GM19452 (cell line): ENCODE measurements around the gene AGO1.
"Not testable (repeated sequence)": the region's sequence is repeated elsewhere in the genome, so short reads cannot be mapped to it uniquely, and the experiment has no call there.

Source experiments
- ATAC-seq: cut with Tn5 transposase; IDR thresholded peaks from one replicate; pipeline ENCODE4 v1.9.1; 2021; ENCODE audit not compliant: unreplicated experiment

AGO1 gene

GRCh38 chr1:35869245-35869950 is 13.6 kb upstream of the AGO1 start:
- ATAC-seq: not testable (repeated sequence)

GRCh38 chr1:35870651-35871309 is 12.2 kb upstream of the AGO1 start:
- ATAC-seq: no peak

- ATAC-seq: no peak
Measured at GRCh38 chr1:35873243-35873750, 9.7 kb upstream of the AGO1 start.

GRCh38 chr1:35874115-35874514 is 8.9 kb upstream of the AGO1 start:
- not testable (repeated sequence) for ATAC-seq

- ATAC-seq: no peak
Measured at GRCh38 chr1:35876988-35877387, 6.0 kb upstream of the AGO1 start.

GRCh38 chr1:35881850-35882273 is 1.1 kb upstream of the AGO1 start:
- ATAC-seq: no peak

- no peak for ATAC-seq
Measured at GRCh38 chr1:35882586-35882944, 444 bp upstream of the AGO1 start.

GRCh38 chr1:35883635-35884101 is 659 bp downstream of the AGO1 start:
- ATAC-seq: peak; percentile 7

- no peak for ATAC-seq
Measured at GRCh38 chr1:35884934-35885333, 1.9 kb downstream of the AGO1 start.

- no peak for ATAC-seq
Measured at GRCh38 chr1:35885961-35886558, 3.1 kb downstream of the AGO1 start.

- ATAC-seq: no peak
Measured at GRCh38 chr1:35886577-35887431, 3.8 kb downstream of the AGO1 start.

- no peak for ATAC-seq
Measured at GRCh38 chr1:35887508-35887907, 4.5 kb downstream of the AGO1 start.

- no peak for ATAC-seq
Measured at GRCh38 chr1:35888255-35888654, 5.2 kb downstream of the AGO1 start.

GRCh38 chr1:35888981-35889380 is 6.0 kb downstream of the AGO1 start:
- ATAC-seq: not testable (repeated sequence)

GRCh38 chr1:35893051-35893879 is 10.3 kb downstream of the AGO1 start:
- no peak for ATAC-seq

GRCh38 chr1:35894183-35894582 is 11.2 kb downstream of the AGO1 start:
- no peak for ATAC-seq

- ATAC-seq: no peak
Measured at GRCh38 chr1:35894656-35895055, 11.6 kb downstream of the AGO1 start.

GRCh38 chr1:35899941-35900340 is 16.9 kb downstream of the AGO1 start:
- no peak for ATAC-seq

- ATAC-seq: no peak
Measured at GRCh38 chr1:35901235-35901634, 18.2 kb downstream of the AGO1 start.

- no peak for ATAC-seq
Measured at GRCh38 chr1:35902671-35903070, 19.7 kb downstream of the AGO1 start.
